ENCODE results near the gene NPHP4.

DNA sequence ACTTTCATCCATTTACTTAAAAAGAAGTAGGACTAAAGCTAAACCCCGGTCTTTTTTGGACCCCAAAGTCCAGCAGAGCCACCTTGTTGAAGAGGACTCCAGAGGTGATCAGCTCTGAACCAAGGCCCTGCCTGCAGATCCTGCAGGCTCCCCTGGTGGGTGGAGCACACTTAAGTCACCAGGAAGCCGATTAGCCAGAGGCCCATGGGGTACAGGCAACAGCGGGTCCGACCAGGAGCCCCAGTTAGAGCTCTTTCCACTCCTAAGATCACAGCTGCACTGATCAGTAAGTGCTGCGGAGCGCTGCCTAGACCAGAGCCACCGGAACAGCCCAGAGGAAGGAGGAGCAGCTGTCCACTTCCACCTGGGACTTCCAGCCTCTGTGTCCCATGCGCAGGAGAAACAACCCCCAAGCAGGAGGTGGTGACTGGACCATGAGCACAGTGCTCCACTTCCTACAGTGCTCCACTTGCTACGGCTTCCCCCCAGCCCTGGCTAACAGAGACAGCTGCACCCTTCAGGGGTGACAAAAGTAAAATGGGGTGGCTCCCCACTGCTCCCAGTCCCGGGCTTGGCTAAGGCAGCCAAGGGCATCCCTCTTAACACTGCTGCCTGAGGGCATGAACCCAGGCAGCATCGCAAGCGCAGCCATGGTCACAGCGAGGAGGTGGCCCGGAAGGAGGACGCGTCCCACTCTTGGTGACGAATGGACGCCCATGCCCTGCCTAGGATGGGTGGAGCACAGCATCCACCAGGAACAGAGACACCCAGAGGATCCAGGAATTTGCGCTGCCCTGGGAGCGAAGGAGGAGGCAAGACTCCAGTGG, 58.0 kb downstream of the NPHP4 start:
- TF ChIP-seq, protein P1, sequence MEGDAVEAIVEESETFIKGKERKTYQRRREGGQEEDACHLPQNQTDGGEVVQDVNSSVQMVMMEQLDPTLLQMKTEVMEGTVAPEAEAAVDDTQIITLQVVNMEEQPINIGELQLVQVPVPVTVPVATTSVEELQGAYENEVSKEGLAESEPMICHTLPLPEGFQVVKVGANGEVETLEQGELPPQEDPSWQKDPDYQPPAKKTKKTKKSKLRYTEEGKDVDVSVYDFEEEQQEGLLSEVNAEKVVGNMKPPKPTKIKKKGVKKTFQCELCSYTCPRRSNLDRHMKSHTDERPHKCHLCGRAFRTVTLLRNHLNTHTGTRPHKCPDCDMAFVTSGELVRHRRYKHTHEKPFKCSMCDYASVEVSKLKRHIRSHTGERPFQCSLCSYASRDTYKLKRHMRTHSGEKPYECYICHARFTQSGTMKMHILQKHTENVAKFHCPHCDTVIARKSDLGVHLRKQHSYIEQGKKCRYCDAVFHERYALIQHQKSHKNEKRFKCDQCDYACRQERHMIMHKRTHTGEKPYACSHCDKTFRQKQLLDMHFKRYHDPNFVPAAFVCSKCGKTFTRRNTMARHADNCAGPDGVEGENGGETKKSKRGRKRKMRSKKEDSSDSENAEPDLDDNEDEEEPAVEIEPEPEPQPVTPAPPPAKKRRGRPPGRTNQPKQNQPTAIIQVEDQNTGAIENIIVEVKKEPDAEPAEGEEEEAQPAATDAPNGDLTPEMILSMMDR (IDR thresholded peaks at IDR 0.05 in 2 of 3, conservative IDR thresholded peaks at IDR 0.05 in 1 of 3; ENCODE audit: control insufficient read depth in 2 of 3, extremely low read depth in 1 of 3, insufficient read depth in 1 of 3, low read depth in 3 of 3, low read length in 3 of 3) = no peak
- TF ChIP-seq, protein P2, sequence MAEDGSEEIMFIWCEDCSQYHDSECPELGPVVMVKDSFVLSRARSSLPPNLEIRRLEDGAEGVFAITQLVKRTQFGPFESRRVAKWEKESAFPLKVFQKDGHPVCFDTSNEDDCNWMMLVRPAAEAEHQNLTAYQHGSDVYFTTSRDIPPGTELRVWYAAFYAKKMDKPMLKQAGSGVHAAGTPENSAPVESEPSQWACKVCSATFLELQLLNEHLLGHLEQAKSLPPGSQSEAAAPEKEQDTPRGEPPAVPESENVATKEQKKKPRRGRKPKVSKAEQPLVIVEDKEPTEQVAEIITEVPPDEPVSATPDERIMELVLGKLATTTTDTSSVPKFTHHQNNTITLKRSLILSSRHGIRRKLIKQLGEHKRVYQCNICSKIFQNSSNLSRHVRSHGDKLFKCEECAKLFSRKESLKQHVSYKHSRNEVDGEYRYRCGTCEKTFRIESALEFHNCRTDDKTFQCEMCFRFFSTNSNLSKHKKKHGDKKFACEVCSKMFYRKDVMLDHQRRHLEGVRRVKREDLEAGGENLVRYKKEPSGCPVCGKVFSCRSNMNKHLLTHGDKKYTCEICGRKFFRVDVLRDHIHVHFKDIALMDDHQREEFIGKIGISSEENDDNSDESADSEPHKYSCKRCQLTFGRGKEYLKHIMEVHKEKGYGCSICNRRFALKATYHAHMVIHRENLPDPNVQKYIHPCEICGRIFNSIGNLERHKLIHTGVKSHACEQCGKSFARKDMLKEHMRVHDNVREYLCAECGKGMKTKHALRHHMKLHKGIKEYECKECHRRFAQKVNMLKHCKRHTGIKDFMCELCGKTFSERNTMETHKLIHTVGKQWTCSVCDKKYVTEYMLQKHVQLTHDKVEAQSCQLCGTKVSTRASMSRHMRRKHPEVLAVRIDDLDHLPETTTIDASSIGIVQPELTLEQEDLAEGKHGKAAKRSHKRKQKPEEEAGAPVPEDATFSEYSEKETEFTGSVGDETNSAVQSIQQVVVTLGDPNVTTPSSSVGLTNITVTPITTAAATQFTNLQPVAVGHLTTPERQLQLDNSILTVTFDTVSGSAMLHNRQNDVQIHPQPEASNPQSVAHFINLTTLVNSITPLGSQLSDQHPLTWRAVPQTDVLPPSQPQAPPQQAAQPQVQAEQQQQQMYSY (CRISPR knock-in tag; IDR thresholded peaks at IDR 0.05) = no peak
- TF ChIP-seq EP300 (IDR thresholded peaks at IDR 0.05; ENCODE audit: borderline replicate concordance in 1 of 2, control insufficient read depth in 1 of 2, low read depth in 2 of 2, low read length in 2 of 2) (no peak), TCF12 (IDR thresholded peaks at IDR 0.05; ENCODE audit: low read depth, low read length) (no peak), RB1 (IDR thresholded peaks at IDR 0.05; ENCODE audit: borderline replicate concordance) (no peak), YY1 (IDR thresholded peaks at IDR 0.05; ENCODE audit: low read depth, low read length) (no peak), NRF1 (conservative IDR thresholded peaks at IDR 0.05; ENCODE audit: low read depth, low read length) (no peak), EZH2 (IDR thresholded peaks at IDR 0.05; ENCODE audit: borderline replicate concordance, control insufficient read depth, low read depth, low read length) (no peak), NR2C2 (IDR thresholded peaks at IDR 0.05; ENCODE audit: borderline replicate concordance, control insufficient read depth, insufficient read length, low read depth) (no peak), SP1 (IDR thresholded peaks at IDR 0.05; ENCODE audit: low read depth, low read length) (no peak), ZZZ3 (IDR thresholded peaks at IDR 0.05; ENCODE audit: control insufficient read depth, insufficient read length, low read depth) (no peak), NR2C1 (IDR thresholded peaks at IDR 0.05) (no peak)
- TF ChIP-seq, protein P3, sequence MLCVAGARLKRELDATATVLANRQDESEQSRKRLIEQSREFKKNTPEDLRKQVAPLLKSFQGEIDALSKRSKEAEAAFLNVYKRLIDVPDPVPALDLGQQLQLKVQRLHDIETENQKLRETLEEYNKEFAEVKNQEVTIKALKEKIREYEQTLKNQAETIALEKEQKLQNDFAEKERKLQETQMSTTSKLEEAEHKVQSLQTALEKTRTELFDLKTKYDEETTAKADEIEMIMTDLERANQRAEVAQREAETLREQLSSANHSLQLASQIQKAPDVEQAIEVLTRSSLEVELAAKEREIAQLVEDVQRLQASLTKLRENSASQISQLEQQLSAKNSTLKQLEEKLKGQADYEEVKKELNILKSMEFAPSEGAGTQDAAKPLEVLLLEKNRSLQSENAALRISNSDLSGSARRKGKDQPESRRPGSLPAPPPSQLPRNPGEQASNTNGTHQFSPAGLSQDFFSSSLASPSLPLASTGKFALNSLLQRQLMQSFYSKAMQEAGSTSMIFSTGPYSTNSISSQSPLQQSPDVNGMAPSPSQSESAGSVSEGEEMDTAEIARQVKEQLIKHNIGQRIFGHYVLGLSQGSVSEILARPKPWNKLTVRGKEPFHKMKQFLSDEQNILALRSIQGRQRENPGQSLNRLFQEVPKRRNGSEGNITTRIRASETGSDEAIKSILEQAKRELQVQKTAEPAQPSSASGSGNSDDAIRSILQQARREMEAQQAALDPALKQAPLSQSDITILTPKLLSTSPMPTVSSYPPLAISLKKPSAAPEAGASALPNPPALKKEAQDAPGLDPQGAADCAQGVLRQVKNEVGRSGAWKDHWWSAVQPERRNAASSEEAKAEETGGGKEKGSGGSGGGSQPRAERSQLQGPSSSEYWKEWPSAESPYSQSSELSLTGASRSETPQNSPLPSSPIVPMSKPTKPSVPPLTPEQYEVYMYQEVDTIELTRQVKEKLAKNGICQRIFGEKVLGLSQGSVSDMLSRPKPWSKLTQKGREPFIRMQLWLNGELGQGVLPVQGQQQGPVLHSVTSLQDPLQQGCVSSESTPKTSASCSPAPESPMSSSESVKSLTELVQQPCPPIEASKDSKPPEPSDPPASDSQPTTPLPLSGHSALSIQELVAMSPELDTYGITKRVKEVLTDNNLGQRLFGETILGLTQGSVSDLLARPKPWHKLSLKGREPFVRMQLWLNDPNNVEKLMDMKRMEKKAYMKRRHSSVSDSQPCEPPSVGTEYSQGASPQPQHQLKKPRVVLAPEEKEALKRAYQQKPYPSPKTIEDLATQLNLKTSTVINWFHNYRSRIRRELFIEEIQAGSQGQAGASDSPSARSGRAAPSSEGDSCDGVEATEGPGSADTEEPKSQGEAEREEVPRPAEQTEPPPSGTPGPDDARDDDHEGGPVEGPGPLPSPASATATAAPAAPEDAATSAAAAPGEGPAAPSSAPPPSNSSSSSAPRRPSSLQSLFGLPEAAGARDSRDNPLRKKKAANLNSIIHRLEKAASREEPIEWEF (IDR thresholded peaks at IDR 0.05; ENCODE audit: insufficient replicate concordance, low read depth, low read length) = no peak
- TF ChIP-seq, protein P4, sequence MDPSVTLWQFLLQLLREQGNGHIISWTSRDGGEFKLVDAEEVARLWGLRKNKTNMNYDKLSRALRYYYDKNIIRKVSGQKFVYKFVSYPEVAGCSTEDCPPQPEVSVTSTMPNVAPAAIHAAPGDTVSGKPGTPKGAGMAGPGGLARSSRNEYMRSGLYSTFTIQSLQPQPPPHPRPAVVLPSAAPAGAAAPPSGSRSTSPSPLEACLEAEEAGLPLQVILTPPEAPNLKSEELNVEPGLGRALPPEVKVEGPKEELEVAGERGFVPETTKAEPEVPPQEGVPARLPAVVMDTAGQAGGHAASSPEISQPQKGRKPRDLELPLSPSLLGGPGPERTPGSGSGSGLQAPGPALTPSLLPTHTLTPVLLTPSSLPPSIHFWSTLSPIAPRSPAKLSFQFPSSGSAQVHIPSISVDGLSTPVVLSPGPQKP (IDR thresholded peaks at IDR 0.05; ENCODE audit: low read depth, low read length) = no peak

Measured in GM12878 (cell line).